Measurements from ENCODE around the gene NOC2L. TPM values are rescaled to one million over a fixed set of nuclear protein-coding genes. Genes with fewer than 3 reads are reported as not detected.

NOC2L gene
- total RNA-seq, 4 donors from 2014 or later: 21.8 to 58.8 (median 37.5) TPM

DNA sequence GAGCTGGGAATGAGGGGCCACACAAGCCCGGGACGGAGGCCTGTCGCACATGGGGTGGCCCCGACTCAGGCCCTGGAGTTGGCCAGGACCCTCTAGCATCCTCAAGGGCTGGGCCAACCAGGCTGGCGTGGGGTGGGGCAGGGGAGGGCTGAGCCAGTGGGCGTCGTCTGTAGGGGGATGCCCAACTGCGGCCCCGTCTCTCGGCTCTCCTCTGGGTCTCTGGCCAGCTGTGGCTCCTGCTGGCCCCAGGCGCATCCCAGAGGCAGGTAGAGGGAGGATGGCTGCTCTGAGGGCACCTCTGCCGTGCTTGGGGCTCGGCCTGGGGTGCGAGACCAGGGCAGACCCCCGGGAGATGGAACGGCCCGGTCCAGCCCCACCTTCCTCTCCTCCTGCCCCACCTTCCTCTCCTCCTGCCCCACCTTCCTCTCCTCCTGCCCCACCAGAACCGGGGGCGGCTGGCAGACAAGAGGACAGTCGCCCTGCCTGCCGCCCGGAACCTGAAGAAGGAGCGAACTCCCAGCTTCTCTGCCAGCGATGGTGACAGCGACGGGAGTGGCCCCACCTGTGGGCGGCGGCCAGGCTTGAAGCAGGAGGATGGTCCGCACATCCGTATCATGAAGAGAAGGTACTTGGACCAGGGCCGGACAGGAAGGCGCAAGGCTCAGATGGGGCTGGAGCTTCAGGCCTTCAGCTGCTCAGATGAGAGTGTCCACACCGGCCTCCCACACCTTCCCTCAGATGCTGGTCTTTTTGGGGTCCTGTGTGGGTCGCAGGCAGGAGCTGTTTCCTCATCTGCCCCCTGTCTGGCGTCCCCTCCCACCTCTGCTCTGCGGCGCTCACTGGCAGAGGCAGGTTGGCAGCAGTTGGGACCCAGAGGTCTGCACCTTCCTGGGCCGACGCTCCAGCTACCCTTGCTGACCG is 29.1 kb downstream of the NOC2L start:
- intact Hi-C loops (cut with DNase I; ENCODE audit: low total_unique reads): no loop called here
- no peaks in the 10 kb centered on the region for H3K36me3 ChIP-seq
- no peak for DNase-seq

DNA sequence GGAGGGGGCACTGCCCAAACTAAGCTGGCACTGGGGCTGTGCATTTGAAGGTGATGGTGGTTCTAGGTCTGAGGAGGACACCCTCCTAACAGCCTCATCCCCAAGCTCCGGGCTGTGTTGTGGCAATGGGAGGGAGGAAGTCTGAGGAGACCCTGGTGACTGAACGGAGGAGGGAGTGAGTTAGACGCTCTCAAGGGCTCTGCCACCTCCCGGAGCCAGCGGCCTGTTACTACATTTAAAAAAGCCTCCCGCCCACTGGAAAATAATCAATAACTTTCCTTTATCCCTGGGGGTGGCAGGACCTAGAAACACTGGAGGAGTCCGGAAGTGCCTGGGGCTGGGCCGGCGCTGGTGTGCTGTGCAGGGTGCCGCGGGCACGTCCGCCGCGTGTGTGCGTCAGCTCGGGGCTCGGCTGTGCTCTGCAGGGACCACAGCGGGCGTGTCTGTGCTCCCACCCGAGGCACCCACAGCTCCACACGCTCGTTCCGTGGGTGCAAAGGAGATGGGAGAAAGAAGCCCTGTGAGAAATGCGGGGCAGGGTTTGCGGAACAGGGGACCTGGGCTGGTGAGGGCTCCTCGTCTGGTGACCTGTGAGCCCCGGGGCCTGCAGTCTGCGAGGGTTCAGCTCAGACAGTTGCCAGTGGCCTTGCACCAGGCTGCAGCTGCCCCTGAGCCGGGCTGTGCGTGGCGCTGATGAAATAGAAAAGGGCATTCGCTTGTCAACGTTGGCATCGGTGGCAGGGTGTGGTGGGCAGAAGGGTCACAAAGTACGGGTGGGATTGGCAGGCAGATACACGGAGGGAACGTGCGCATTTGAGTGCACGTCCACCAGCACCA is 30.0 kb downstream of the NOC2L start:
- Histone ChIP-seq H3K27ac (no peak overlapping the region), H3K36me3 (no peaks in the 10 kb centered on the region), H3K4me1 (peaks cover 0 to 21% of the 10 kb centered on the region in 2 donors), H3K27me3 (no peaks in the 10 kb centered on the region), H3K9me3 (no peaks in the 10 kb centered on the region), H3K4me3 (no peak overlapping the region)
- intact Hi-C loops (cut with DNase I; ENCODE audit: low total_unique reads): no loop called here
- TF ChIP-seq POLR2A (IDR thresholded peaks at IDR 0.05): no peak
- TF ChIP-seq, protein P1, sequence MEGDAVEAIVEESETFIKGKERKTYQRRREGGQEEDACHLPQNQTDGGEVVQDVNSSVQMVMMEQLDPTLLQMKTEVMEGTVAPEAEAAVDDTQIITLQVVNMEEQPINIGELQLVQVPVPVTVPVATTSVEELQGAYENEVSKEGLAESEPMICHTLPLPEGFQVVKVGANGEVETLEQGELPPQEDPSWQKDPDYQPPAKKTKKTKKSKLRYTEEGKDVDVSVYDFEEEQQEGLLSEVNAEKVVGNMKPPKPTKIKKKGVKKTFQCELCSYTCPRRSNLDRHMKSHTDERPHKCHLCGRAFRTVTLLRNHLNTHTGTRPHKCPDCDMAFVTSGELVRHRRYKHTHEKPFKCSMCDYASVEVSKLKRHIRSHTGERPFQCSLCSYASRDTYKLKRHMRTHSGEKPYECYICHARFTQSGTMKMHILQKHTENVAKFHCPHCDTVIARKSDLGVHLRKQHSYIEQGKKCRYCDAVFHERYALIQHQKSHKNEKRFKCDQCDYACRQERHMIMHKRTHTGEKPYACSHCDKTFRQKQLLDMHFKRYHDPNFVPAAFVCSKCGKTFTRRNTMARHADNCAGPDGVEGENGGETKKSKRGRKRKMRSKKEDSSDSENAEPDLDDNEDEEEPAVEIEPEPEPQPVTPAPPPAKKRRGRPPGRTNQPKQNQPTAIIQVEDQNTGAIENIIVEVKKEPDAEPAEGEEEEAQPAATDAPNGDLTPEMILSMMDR (IDR thresholded peaks at IDR 0.05): no peak
- no peak for DNase-seq

More for the DNA sequence above, 29.1 kb downstream of the NOC2L start:
- Histone ChIP-seq H3K27me3 (no peaks in the 10 kb centered on the region), H3K4me3 (no peak overlapping the region), H3K27ac (no peak overlapping the region), H3K9me3 (no peaks in the 10 kb centered on the region), H3K4me1 (peaks cover 0 to 12% of the 10 kb centered on the region in 2 donors)
- no peak for TF ChIP-seq POLR2A (IDR thresholded peaks at IDR 0.05)
- TF ChIP-seq, protein P1 (IDR thresholded peaks at IDR 0.05): no peak

DNA sequence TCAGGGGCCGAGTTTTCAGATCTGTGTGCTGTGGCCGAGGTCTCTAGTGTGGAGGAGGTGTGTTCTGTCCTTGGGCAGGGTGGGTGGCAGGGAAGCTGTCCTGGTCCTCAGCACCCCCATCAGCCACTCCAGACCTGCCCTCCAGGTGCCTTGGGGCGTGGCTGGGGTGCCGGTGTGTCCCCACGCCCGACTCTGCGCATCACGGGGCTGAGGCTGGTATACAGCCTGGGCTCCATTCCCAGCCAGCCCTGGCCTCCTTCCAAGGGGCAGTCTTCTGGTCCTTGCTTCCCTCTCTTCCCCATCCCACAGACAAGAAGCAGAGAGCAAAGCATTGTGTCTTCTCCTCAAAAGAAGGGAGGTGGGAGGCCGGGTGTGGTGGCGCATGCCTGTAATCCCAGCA is 31.3 kb downstream of the NOC2L start:
- H3K36me3 ChIP-seq: no peaks in the 10 kb centered on the region
- no peak overlapping the region for H3K4me3 ChIP-seq
- TF ChIP-seq, protein P1 (IDR thresholded peaks at IDR 0.05): no peak
- TF ChIP-seq POLR2A (IDR thresholded peaks at IDR 0.05): no peak
- no peak overlapping the region for H3K27ac ChIP-seq
- intact Hi-C loops (cut with DNase I; ENCODE audit: low total_unique reads): no loop called here
- no peaks in the 10 kb centered on the region for H3K9me3 ChIP-seq
- no peak for DNase-seq
- H3K27me3 ChIP-seq: no peaks in the 10 kb centered on the region
- H3K4me1 ChIP-seq: peaks cover 0 to 28% of the 10 kb centered on the region in 2 donors

DNA sequence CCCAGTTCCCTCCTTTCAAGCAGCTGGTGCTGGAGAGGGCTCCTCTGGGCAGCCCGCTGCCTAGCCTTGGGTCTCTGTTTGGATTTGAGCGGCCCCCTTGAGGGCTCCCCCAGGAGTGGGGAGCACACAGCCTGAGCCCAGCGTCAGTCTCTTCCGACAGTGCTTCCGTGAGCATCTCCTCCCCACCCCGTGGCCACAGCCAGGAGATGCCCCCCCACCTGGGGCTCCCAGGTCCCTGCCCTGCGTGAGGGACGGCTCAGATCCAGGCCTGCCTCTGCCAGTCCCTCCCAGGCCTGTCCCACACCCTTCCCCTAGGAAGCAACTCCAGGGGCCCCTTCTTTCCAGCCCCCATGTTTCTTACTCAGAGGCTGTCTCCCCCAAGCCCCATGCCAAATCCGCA is 31.8 kb downstream of the NOC2L start:
- Histone ChIP-seq H3K4me3 (no peak overlapping the region), H3K9me3 (no peaks in the 10 kb centered on the region), H3K27ac (no peak overlapping the region), H3K27me3 (no peaks in the 10 kb centered on the region), H3K4me1 (peaks cover 0 to 29% of the 10 kb centered on the region in 2 donors), H3K36me3 (no peaks in the 10 kb centered on the region)
- no peak for DNase-seq
- intact Hi-C loops (cut with DNase I; ENCODE audit: low total_unique reads): no loop called here
- no peak for TF ChIP-seq POLR2A (IDR thresholded peaks at IDR 0.05)
- TF ChIP-seq, protein P1 (IDR thresholded peaks at IDR 0.05): no peak
